Measurements from ENCODE around the gene CCR9.

The CCR9 gene

DNA sequence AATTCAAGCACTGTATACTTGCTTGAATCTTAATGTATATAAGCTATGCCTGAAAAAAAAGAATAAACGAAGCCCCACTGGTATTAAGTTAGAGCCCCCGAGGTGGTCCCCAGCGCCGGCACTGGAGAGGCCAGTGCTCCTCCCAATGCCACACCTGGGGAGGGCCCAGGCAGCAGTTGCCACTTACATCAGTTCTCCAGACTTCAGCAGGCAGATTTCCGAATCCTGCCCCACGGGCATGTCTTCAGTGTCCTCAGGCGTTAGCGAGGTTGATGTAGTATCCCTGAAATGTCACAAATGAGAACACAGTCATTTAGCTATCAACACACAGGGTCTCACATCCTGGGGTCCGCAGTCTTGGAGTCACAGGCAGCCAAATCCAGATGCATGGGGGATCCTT is 49.9 kb downstream of the CCR9 start:
- TF ChIP-seq EZH2phosphoT487 (IDR thresholded peaks at IDR 0.05; ENCODE audit: borderline replicate concordance) = no peak
- TF ChIP-seq, protein P1, sequence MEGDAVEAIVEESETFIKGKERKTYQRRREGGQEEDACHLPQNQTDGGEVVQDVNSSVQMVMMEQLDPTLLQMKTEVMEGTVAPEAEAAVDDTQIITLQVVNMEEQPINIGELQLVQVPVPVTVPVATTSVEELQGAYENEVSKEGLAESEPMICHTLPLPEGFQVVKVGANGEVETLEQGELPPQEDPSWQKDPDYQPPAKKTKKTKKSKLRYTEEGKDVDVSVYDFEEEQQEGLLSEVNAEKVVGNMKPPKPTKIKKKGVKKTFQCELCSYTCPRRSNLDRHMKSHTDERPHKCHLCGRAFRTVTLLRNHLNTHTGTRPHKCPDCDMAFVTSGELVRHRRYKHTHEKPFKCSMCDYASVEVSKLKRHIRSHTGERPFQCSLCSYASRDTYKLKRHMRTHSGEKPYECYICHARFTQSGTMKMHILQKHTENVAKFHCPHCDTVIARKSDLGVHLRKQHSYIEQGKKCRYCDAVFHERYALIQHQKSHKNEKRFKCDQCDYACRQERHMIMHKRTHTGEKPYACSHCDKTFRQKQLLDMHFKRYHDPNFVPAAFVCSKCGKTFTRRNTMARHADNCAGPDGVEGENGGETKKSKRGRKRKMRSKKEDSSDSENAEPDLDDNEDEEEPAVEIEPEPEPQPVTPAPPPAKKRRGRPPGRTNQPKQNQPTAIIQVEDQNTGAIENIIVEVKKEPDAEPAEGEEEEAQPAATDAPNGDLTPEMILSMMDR (conservative IDR thresholded peaks at IDR 0.05; ENCODE audit: low read length) = no peak
- H3K36me3 ChIP-seq (ENCODE audit: insufficient read depth, low read length) = peaks cover 24% of the 10 kb centered on the region; the same call in 1 of the 2 replicates
- no peaks in the 10 kb centered on the region for H4K20me1 ChIP-seq (ENCODE audit: insufficient read depth, low read length, poor library complexity, severe bottlenecking)
- no peak overlapping the region for H3K9ac ChIP-seq (ENCODE audit: low read depth, low read length, poor library complexity, severe bottlenecking)
- no peaks in the 10 kb centered on the region for H3K9me2 ChIP-seq (replicated peaks; ENCODE audit: low read depth, low read length)
- no peak overlapping the region for H3K4me2 ChIP-seq (ENCODE audit: low read depth, low read length, poor library complexity, severe bottlenecking)
- H3K79me2 ChIP-seq (ENCODE audit: insufficient read depth, low read length) = no peaks in the 10 kb centered on the region
- H3K27me3 ChIP-seq (ENCODE audit: insufficient read depth, low read length, poor library complexity, severe bottlenecking) = no peaks in the 10 kb centered on the region
- H3F3A ChIP-seq (ENCODE audit: low read depth) = no peaks in the 10 kb centered on the region
- H3K9me3 ChIP-seq (ENCODE audit: insufficient read depth, low read depth, low read length) = no peaks in the 10 kb centered on the region
- no peak overlapping the region for H3K4me3 ChIP-seq (ENCODE audit: low read length, poor library complexity, severe bottlenecking)
- H3K4me1 ChIP-seq (ENCODE audit: insufficient read depth, low read length, poor library complexity, severe bottlenecking) = peaks cover 5% of the 10 kb centered on the region
- H2AFZ ChIP-seq (ENCODE audit: low read length) = no peak overlapping the region

DNA sequence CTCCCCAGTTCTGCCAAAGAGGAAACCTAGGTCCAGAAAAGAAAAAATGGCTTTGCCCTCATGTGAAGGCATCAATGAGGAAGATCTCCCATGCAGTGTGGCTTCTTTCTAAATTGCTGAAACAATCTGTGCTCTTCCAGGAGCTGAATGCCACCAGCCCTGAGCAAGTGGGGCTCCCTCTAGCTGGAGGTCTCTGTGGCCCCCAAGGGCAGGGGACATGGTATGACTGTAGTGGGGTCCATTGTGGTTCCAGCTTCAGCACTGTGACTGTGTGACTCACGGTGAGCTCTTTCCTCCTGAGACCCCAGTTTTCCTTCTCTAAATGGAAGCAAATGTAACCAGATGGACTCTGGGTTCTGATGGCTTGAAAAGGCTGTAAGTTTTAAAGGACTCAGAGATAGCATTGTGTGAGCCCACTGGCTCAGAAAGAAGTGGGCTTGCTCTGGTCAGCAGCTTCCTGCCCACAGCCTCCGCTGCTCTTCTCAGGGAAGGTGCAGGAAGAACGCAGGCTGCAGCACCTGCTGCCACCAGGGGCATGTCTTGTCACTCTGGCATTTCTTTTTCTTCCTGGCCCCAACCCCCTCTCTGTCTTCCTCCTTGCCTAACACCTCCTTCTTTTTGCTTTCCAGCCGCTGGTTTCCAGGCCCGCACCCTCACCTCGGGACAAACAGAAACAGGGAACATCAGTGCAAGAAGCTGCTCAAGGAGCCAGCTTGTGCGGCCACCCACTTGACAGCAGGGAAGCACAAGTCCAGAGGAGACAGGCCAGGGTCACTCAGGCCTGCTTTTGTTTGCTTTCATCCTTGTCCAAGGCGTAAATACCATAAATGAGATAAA is 51.1 kb downstream of the CCR9 start:
- H3K4me2 ChIP-seq (ENCODE audit: low read depth, low read length, poor library complexity, severe bottlenecking) = no peak overlapping the region
- H3K36me3 ChIP-seq (ENCODE audit: insufficient read depth, low read length) = peaks cover 18% of the 10 kb centered on the region; the same call in 1 of the 2 replicates

DNA sequence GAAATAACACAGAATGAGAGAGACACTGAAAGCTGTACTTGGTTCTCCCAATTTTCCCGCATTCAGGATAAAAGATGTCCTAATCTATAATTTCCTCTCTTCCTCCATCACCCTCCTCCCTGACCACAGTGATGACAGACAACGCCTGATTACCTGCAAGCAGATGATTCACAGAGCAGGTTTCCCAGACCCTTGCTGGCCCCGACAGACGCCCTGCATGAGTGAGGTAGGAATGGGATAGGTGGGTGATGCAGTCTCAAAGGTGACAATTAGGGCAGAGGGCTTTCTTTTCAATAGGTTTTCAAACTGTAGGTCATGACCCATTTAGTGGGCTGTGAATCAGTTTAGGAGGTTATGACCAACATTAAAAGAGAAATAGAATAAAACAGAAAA is 51.7 kb downstream of the CCR9 start:
- Histone ChIP-seq H3K36me3 (ENCODE audit: insufficient read depth, low read length) (peaks cover 12% of the 10 kb centered on the region; the same call in 1 of the 2 replicates), H3K79me2 (ENCODE audit: insufficient read depth, low read length) (no peaks in the 10 kb centered on the region), H2AFZ (ENCODE audit: low read length) (no peak overlapping the region), H4K20me1 (ENCODE audit: insufficient read depth, low read length, poor library complexity, severe bottlenecking) (no peaks in the 10 kb centered on the region), H3F3A (ENCODE audit: low read depth) (no peaks in the 10 kb centered on the region), H3K4me2 (ENCODE audit: low read depth, low read length, poor library complexity, severe bottlenecking) (no peak overlapping the region), H3K4me3 (ENCODE audit: low read length, poor library complexity, severe bottlenecking) (no peak overlapping the region), H3K9ac (ENCODE audit: low read depth, low read length, poor library complexity, severe bottlenecking) (no peak overlapping the region), H3K9me2 (replicated peaks; ENCODE audit: low read depth, low read length) (no peaks in the 10 kb centered on the region), H3K9me3 (ENCODE audit: insufficient read depth, low read depth, low read length) (no peaks in the 10 kb centered on the region), H3K4me1 (ENCODE audit: insufficient read depth, low read length, poor library complexity, severe bottlenecking) (peaks cover 16% of the 10 kb centered on the region), H3K27me3 (ENCODE audit: insufficient read depth, low read length, poor library complexity, severe bottlenecking) (no peaks in the 10 kb centered on the region)
- no peak for TF ChIP-seq EZH2phosphoT487 (IDR thresholded peaks at IDR 0.05; ENCODE audit: borderline replicate concordance)
- TF ChIP-seq, protein P1 (conservative IDR thresholded peaks at IDR 0.05; ENCODE audit: low read length) = no peak

More for the DNA sequence above, 51.1 kb downstream of the CCR9 start:
- TF ChIP-seq, protein P1 (conservative IDR thresholded peaks at IDR 0.05; ENCODE audit: low read length) = 0 out of 2 replicates have a peak, but pooled peaks have one; percentile 18
- TF ChIP-seq EZH2phosphoT487 (IDR thresholded peaks at IDR 0.05; ENCODE audit: borderline replicate concordance) = no peak
- no peaks in the 10 kb centered on the region for H3K27me3 ChIP-seq (ENCODE audit: insufficient read depth, low read length, poor library complexity, severe bottlenecking)
- H3K9me3 ChIP-seq (ENCODE audit: insufficient read depth, low read depth, low read length) = no peaks in the 10 kb centered on the region
- H3K9me2 ChIP-seq (replicated peaks; ENCODE audit: low read depth, low read length) = no peaks in the 10 kb centered on the region
- H3F3A ChIP-seq (ENCODE audit: low read depth) = no peaks in the 10 kb centered on the region
- no peak overlapping the region for H3K9ac ChIP-seq (ENCODE audit: low read depth, low read length, poor library complexity, severe bottlenecking)
- H2AFZ ChIP-seq (ENCODE audit: low read length) = no peak overlapping the region
- H4K20me1 ChIP-seq (ENCODE audit: insufficient read depth, low read length, poor library complexity, severe bottlenecking) = no peaks in the 10 kb centered on the region
- peaks cover 10% of the 10 kb centered on the region for H3K4me1 ChIP-seq (ENCODE audit: insufficient read depth, low read length, poor library complexity, severe bottlenecking)
- H3K4me3 ChIP-seq (ENCODE audit: low read length, poor library complexity, severe bottlenecking) = no peak overlapping the region
- H3K79me2 ChIP-seq (ENCODE audit: insufficient read depth, low read length) = no peaks in the 10 kb centered on the region

Measured in Loucy (cell line).